Measurements from ENCODE around the gene ATL2. TPM values are rescaled to one million over a fixed set of nuclear protein-coding genes. Genes with fewer than 3 reads are reported as not detected.

Gene ATL2
- total RNA-seq, 1 experiment from 2014 or later = 66.7 TPM

DNA sequence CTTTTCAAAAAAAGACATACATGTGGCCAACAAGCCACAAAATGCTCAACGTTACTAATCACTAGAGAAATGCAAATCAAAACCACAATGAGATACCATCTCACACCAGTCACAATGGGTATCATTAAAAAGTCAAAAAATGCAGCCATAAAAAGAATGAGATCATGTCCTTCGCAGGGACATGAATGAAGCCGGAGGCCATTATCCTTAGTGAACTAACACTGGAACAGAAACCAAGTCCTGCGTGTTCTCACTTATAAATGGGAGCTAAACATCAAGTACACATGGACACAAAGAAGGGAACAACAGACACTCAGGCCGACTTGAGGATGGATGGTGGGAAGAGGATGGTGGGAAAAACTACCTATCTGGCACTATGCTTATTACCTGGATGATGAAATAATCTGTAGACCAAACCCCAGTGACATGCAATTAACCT is 17.8 kb upstream of the ATL2 start:
- no CpG with 5 or more reads among the region's 5 CpGs for WGBS (ENCODE audit: extremely low coverage, insufficient read length, low lambda C conversion rate)
- Histone ChIP-seq H3K18ac (ENCODE audit: insufficient read length, low read depth, low read length) (no peak overlapping the region), H3K79me2 (ENCODE audit: insufficient read depth, low read length) (no peaks in the 10 kb centered on the region), H3K27me3 (ENCODE audit: insufficient read depth, low read length) (no peaks in the 10 kb centered on the region), H2BK12ac (ENCODE audit: insufficient read length, low read depth, low read length) (no peak overlapping the region), H3K4ac (ENCODE audit: low read depth, low read length) (no peak overlapping the region), H3K23me2 (ENCODE audit: insufficient read length, low read depth, low read length, poor library complexity, severe bottlenecking) (no peaks in the 10 kb centered on the region), H3K56ac (ENCODE audit: insufficient read length, low read depth, low read length) (no peak overlapping the region), H4K91ac (ENCODE audit: insufficient read length, low read depth, low read length) (no peak overlapping the region), H2AK5ac (ENCODE audit: insufficient read length, low read length) (no peak overlapping the region), H3K23ac (ENCODE audit: insufficient read length, low read depth, low read length) (no peak overlapping the region), H4K5ac (ENCODE audit: insufficient read length, low read depth, low read length) (no peak overlapping the region), H4K8ac (replicated peaks; ENCODE audit: insufficient read length, low read depth, low read length) (no peak overlapping the region), H2BK5ac (ENCODE audit: insufficient read length, low read length) (no peak overlapping the region), H3K4me1 (ENCODE audit: insufficient read depth, low read length) (no peaks in the 10 kb centered on the region), H2BK20ac (ENCODE audit: low read depth, low read length, poor library complexity, severe bottlenecking) (no peak overlapping the region), H3T11ph (ENCODE audit: low read length) (no peak overlapping the region), H3K79me1 (ENCODE audit: insufficient read depth, low read depth, low read length, poor library complexity, severe bottlenecking) (no peaks in the 10 kb centered on the region), H2BK15ac (ENCODE audit: low read depth, low read length) (no peak overlapping the region), H4K20me1 (ENCODE audit: control insufficient read depth, insufficient read depth, insufficient read length) (no peaks in the 10 kb centered on the region), H3K14ac (ENCODE audit: insufficient read depth, low read length) (no peak overlapping the region), H3K4me2 (ENCODE audit: insufficient read depth, insufficient read length, low read length) (no peak overlapping the region), H3K9me3 (ENCODE audit: control insufficient read depth, low read depth, low read length) (no peaks in the 10 kb centered on the region), H3K9ac (ENCODE audit: extremely low read depth, insufficient read length, low read length) (no peak overlapping the region), H3K27ac (ENCODE audit: insufficient read length, low read depth, low read length) (no peak overlapping the region), H2AFZ (ENCODE audit: low read length) (no peak overlapping the region), H2BK120ac (ENCODE audit: low read depth, low read length, poor library complexity, severe bottlenecking) (no peak overlapping the region)
- TF ChIP-seq, protein P1, sequence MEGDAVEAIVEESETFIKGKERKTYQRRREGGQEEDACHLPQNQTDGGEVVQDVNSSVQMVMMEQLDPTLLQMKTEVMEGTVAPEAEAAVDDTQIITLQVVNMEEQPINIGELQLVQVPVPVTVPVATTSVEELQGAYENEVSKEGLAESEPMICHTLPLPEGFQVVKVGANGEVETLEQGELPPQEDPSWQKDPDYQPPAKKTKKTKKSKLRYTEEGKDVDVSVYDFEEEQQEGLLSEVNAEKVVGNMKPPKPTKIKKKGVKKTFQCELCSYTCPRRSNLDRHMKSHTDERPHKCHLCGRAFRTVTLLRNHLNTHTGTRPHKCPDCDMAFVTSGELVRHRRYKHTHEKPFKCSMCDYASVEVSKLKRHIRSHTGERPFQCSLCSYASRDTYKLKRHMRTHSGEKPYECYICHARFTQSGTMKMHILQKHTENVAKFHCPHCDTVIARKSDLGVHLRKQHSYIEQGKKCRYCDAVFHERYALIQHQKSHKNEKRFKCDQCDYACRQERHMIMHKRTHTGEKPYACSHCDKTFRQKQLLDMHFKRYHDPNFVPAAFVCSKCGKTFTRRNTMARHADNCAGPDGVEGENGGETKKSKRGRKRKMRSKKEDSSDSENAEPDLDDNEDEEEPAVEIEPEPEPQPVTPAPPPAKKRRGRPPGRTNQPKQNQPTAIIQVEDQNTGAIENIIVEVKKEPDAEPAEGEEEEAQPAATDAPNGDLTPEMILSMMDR (conservative IDR thresholded peaks at IDR 0.05) = no peak
- no peak overlapping the region; a peak in 1 of 5 replicates for H3K4me3 Mint-ChIP-seq
- no peaks in the 10 kb centered on the region; the same call in 1 of the 2 replicates for H3K27me3 Mint-ChIP-seq (ENCODE audit: low read depth)
- DNase-seq = no peak
- no peaks in the 10 kb centered on the region for H3K4me1 Mint-ChIP-seq
- H3K9me3 Mint-ChIP-seq = peaks cover 0 to under 1% of the 10 kb centered on the region in 2 experiments; a peak in 1 of 5 replicates
- H3K36me3 Mint-ChIP-seq (ENCODE audit: insufficient read depth in 1 of 3, low read depth in 3 of 3) = peaks cover 0 to 3% (median 0%) of the 10 kb centered on the region in 3 experiments; a peak in 1 of 7 replicates
- H3K27ac Mint-ChIP-seq = no peak overlapping the region

Data from H9 (cell line).